Karpas-422 (cell line): ENCODE results near the gene IMPG1. TPM values are rescaled to one million over a fixed set of nuclear protein-coding genes. Genes with fewer than 3 reads are reported as not detected.
A peak's percentile ranks its signal among the peaks of the same experiment; 100 is the strongest.
"Not testable (repeated sequence)": the region's sequence is repeated elsewhere in the genome, so short reads cannot be mapped to it uniquely, and the experiment has no call there.

Experiments
- DNase-seq: peaks from one replicate; pipeline ENCODE4 v3.0.0-alpha.2; 2015
- H2AFZ ChIP-seq: fragments of 200-600 bp; sonication (generic); 2 replicates; pipeline ENCODE4 v1.6.1; 2014; ENCODE audit warnings: antibody characterized with exemption, low read length, mixed read lengths
- H3K27ac ChIP-seq: fragments of 200-600 bp; sonication (generic); 2 replicates; pipeline ENCODE4 v1.5.1; 2014; ENCODE audit warnings: mild to moderate bottlenecking, low read length, moderate library complexity
- H3K27me3 ChIP-seq: fragments of 200-600 bp; sonication (generic); 2 replicates; pipeline ENCODE4 v1.6.1; 2014; ENCODE audit warnings: low read length, mixed read lengths
- H3K36me3 ChIP-seq: fragments of 200-600 bp; sonication (generic); 2 replicates; pipeline ENCODE4 v1.6.1; 2014; ENCODE audit warnings: low read length, mixed read lengths; ENCODE audit not compliant: insufficient read depth
- H3K4me1 ChIP-seq: fragments of 200-600 bp; sonication (generic); 2 replicates; pipeline ENCODE4 v1.6.1; 2014; ENCODE audit warnings: mild to moderate bottlenecking, low read length, mixed read lengths
- H3K4me2 ChIP-seq: fragments of 200-600 bp; sonication (generic); 2 replicates; pipeline ENCODE4 v1.6.1; 2014; ENCODE audit warnings: low read length, low read depth, mild to moderate bottlenecking; ENCODE audit not compliant: poor library complexity, severe bottlenecking
- H3K4me3 ChIP-seq: fragments of 200-600 bp; sonication (generic); 2 replicates; pipeline ENCODE4 v1.5.1; 2014; ENCODE audit warnings: mild to moderate bottlenecking, antibody characterized with exemption, low read length, mixed read lengths
- H3K79me2 ChIP-seq: fragments of 200-600 bp; sonication (generic); 2 replicates; pipeline ENCODE4 v1.6.1; 2014; ENCODE audit warnings: mild to moderate bottlenecking, low read length, mixed read lengths
- H3K9ac ChIP-seq: fragments of 200-600 bp; sonication (generic); 2 replicates; pipeline ENCODE4 v1.6.0; 2014; ENCODE audit warnings: low read length
- H3K9me2 ChIP-seq: fragments of 200-600 bp; sonication (generic), shearing (Covaris generic); replicated peaks from 2 replicates; pipeline ENCODE4 v1.6.0; 2014; ENCODE audit warnings: mild to moderate bottlenecking, low read length, moderate library complexity; ENCODE audit not compliant: insufficient read depth
- H3K9me3 ChIP-seq: fragments of 300-700, 200-600 bp; sonication (generic); 2 replicates; pipeline ENCODE4 v1.6.1; 2014; ENCODE audit warnings: low read length, mixed read lengths
- H4K20me1 ChIP-seq: fragments of 200-600 bp; sonication (generic); 2 replicates; pipeline ENCODE4 v1.6.1; 2014; ENCODE audit warnings: mild to moderate bottlenecking, antibody characterized with exemption, low read length, low read depth; ENCODE audit not compliant: insufficient read depth
- total RNA-seq: library from RNA; depleted of rRNA; stranded (reverse); fragments of >200 nt; shearing (Covaris generic); gene quantifications from 2 replicates; pipeline ENCODE4 v1.2.3, GENCODE V29; 2014; ENCODE audit warnings: low replicate concordance

The IMPG1 gene
- total RNA-seq, 1 experiment from 2014 or later = not detected

DNA sequence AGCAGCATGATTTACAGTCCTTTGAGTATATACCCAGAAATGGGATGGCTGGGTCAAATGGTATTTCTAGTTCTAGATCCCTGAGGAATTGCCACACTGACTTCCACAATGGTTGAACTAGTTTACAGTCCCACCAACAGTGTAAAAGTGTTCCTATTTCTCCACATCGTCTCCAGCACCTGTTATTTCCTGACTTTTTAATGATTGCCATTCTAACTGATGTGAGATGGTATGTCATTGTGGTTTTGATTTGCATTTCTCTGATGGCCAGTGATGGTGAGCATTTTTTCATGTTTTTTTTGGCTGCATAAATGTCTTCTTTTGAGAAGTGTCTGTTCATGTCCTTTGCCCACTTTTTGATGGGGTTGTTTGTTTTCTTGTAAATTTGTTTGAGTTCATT, 172.2 kb downstream of the IMPG1 start:
- not testable (repeated sequence) for H3K9me2 ChIP-seq, H3K4me3 ChIP-seq, H3K9me3 ChIP-seq, H3K79me2 ChIP-seq, H3K4me2 ChIP-seq, H3K9ac ChIP-seq, H3K36me3 ChIP-seq, H3K4me1 ChIP-seq, H4K20me1 ChIP-seq, DNase-seq, H3K27me3 ChIP-seq, H2AFZ ChIP-seq, H3K27ac ChIP-seq

DNA sequence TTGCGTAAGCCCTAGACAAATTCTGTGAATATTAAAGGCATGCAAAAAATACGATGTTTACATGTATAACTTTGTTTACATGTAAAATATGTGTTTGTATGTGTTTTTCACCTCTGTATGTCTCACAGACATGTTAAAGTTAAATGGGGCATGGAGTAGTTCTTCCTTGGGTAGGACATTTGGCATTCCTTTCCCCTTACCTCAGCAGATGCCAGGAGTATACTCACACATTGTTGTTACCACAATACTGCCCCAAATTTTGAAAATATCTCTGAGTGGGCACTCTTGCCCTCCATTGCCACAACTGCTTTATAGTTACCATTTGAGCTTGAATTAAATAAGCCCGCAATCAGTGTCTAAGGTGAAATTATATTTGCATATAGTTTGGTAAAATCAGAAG, 175.9 kb downstream of the IMPG1 start:
- no peak overlapping the region for H2AFZ ChIP-seq
- no peaks in the 10 kb centered on the region for H3K4me1 ChIP-seq
- H3K9me3 ChIP-seq = no peaks in the 10 kb centered on the region
- H3K4me3 ChIP-seq = no peak overlapping the region
- no peak overlapping the region for H3K9ac ChIP-seq
- no peaks in the 10 kb centered on the region for H4K20me1 ChIP-seq
- no peaks in the 10 kb centered on the region for H3K36me3 ChIP-seq
- H3K79me2 ChIP-seq = no peaks in the 10 kb centered on the region
- H3K27me3 ChIP-seq = no peaks in the 10 kb centered on the region
- no peak overlapping the region for H3K27ac ChIP-seq
- DNase-seq = no peak
- no peaks in the 10 kb centered on the region for H3K9me2 ChIP-seq
- no peak overlapping the region for H3K4me2 ChIP-seq

DNA sequence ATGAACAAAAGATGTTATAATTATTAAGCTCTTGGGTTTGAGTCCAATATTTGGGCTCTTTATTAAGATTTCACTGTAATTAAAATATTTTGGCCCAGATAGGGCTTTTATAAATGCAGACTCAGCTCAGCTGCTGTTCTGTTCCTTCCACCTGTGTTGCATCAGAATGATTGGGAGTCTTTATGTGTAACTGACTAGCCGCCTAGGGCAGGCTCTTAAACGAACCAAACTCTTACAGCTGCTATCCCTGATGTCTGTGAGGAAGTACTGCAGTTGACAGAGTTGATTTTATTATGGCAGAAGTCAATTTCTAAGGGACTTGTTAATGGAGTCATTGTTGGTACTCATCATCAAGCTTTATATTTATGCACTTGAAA, 178.7 kb downstream of the IMPG1 start:
- no peak overlapping the region for H3K4me2 ChIP-seq
- no peak overlapping the region for H3K9ac ChIP-seq
- H3K27me3 ChIP-seq = no peaks in the 10 kb centered on the region
- no peak for DNase-seq
- no peak overlapping the region for H3K27ac ChIP-seq
- no peaks in the 10 kb centered on the region for H3K79me2 ChIP-seq
- H3K36me3 ChIP-seq = no peaks in the 10 kb centered on the region
- no peak overlapping the region for H2AFZ ChIP-seq
- H4K20me1 ChIP-seq = no peaks in the 10 kb centered on the region
- no peaks in the 10 kb centered on the region for H3K9me3 ChIP-seq
- no peak overlapping the region for H3K4me3 ChIP-seq
- H3K4me1 ChIP-seq = no peaks in the 10 kb centered on the region
- no peaks in the 10 kb centered on the region for H3K9me2 ChIP-seq

DNA sequence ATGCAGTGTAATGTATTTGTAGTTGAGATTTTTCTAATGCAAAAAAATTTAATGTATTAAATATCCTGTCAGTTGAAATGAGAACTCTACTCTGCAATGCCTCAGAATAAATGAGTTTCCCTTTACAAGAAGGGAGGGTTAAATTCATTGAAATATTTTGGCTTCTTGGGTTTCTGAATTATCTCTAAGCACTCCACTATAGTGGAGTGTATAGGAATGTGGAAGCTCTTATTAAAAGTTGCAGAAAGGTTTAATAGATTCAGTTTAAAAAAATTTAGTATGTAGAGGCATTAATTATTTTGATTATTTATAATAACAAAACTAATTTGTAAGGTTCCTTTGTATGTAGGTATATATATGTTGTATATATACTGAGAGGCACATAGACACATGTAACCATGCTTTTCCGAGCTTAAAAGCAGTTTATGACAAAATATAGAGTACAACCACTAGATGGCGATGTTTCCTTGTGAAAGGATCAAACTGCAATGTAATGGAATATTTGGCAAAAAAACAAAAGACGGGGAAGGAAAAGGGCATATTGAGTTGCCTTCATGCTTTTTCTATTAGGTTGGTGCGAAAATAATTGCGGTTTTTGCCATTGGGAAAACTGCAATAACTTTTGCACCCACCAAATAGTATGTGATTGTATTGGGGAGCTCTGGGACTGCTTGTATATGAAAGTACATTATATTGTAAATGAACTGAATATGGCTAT, 179.2 kb downstream of the IMPG1 start:
- H3K79me2 ChIP-seq = no peaks in the 10 kb centered on the region
- H2AFZ ChIP-seq = no peak overlapping the region
- no peaks in the 10 kb centered on the region for H4K20me1 ChIP-seq
- DNase-seq = peak; percentile 80
- H3K4me2 ChIP-seq = no peak overlapping the region
- H3K27ac ChIP-seq = no peak overlapping the region
- no peaks in the 10 kb centered on the region for H3K27me3 ChIP-seq
- H3K36me3 ChIP-seq = no peaks in the 10 kb centered on the region
- no peaks in the 10 kb centered on the region for H3K9me3 ChIP-seq
- H3K4me1 ChIP-seq = no peaks in the 10 kb centered on the region
- H3K9ac ChIP-seq = no peak overlapping the region
- no peaks in the 10 kb centered on the region for H3K9me2 ChIP-seq
- H3K4me3 ChIP-seq = no peak overlapping the region

DNA sequence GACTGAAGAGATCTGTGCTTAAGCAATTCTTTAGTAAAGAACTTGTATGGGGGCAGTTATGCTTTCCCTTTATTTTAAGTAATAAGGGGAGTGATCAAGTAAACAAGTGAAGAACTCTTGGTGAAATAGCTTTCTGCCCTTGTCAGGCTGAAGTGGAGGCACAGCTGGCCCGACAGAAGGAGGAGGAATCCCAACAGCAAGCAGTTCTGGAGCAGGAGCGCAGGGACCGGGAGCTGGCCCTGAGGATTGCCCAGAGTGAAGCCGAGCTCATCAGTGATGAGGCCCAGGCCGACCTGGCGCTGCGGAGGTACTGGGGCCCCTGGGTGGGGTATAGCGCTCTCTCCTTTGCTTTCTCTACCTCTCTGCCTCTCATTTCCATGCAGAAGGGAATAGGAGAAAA, 180.1 kb downstream of the IMPG1 start:
- H3K36me3 ChIP-seq = no peaks in the 10 kb centered on the region
- no peak for DNase-seq
- no peaks in the 10 kb centered on the region for H3K9me2 ChIP-seq
- no peaks in the 10 kb centered on the region for H3K4me1 ChIP-seq
- H3K79me2 ChIP-seq = no peaks in the 10 kb centered on the region
- H3K4me2 ChIP-seq = no peak overlapping the region
- H3K27me3 ChIP-seq = no peaks in the 10 kb centered on the region
- no peak overlapping the region for H3K27ac ChIP-seq
- no peaks in the 10 kb centered on the region for H3K9me3 ChIP-seq
- no peak overlapping the region for H3K9ac ChIP-seq
- H3K4me3 ChIP-seq = no peak overlapping the region
- H4K20me1 ChIP-seq = no peaks in the 10 kb centered on the region
- H2AFZ ChIP-seq = no peak overlapping the region

DNA sequence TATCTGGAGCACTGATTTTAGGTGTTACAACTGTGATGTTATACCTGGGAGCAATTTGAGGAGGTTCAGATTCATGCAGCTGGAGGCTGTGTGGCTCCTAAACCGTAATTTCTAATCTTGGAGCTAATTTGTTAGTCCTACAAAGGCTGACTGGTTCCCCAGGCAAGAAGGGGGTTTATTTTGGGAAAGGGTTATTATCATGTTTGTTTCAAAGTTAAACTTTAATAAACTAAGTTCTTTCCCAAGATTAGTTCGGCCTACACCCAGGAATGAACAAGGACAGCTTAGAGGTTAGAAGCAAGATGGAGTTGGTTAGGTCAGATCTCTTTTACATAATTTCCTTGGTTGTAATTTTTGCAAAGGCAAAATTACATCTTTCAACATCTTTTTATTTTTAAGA, 187.6 kb downstream of the IMPG1 start:
- no peak for DNase-seq
- Histone ChIP-seq H3K4me1 (no peaks in the 10 kb centered on the region), H3K9ac (no peak overlapping the region), H3K9me3 (no peaks in the 10 kb centered on the region), H3K79me2 (no peaks in the 10 kb centered on the region), H4K20me1 (no peaks in the 10 kb centered on the region), H3K9me2 (no peaks in the 10 kb centered on the region), H3K27ac (no peak overlapping the region), H2AFZ (no peak overlapping the region), H3K36me3 (no peaks in the 10 kb centered on the region), H3K4me2 (no peak overlapping the region), H3K27me3 (no peaks in the 10 kb centered on the region), H3K4me3 (no peak overlapping the region)

DNA sequence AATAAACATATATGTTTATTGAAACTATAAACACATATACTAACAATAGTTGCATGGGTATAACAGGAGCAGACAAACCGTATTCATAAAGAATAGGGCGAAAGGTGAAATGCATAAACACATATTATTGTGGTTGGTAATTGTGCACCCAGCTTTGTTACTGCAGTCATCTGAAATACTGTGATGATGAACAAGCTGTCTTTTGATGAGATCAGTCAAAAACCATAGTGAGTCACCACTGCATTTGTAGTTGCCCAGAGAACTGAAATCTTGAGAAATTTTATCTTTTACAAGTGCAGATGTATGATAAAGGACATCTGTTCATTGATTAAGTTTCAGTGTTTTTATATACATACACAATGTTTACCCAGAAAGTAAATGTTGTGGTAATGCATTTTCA, 189.7 kb downstream of the IMPG1 start:
- Histone ChIP-seq H4K20me1 (no peaks in the 10 kb centered on the region), H3K4me2 (no peak overlapping the region), H3K4me3 (no peak overlapping the region), H3K27me3 (no peaks in the 10 kb centered on the region), H3K27ac (no peak overlapping the region), H3K36me3 (no peaks in the 10 kb centered on the region), H3K9me3 (no peaks in the 10 kb centered on the region), H3K9me2 (no peaks in the 10 kb centered on the region), H3K79me2 (no peaks in the 10 kb centered on the region), H2AFZ (no peak overlapping the region), H3K4me1 (no peaks in the 10 kb centered on the region), H3K9ac (no peak overlapping the region)
- DNase-seq = no peak

DNA sequence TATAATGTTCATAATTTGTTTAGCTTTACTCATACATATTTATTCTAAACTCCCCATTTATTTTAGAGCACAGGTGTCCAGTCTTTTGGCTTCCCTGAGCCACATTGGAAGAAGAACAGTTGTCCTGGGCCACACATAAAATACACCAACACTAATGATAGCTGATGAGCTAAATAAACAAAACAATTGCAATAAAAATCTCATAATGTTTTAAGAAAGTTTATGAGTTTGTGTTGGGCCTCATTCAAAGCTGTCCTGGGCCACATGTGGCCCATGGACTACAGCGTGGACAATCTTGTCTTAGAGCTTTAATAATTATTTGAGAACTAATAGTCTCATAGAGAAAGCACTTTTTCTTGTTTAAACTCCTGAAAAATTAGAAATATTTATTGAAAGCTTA, 192.2 kb downstream of the IMPG1 start:
- Histone ChIP-seq H3K9me2 (no peaks in the 10 kb centered on the region), H2AFZ (no peak overlapping the region), H3K9me3 (no peaks in the 10 kb centered on the region), H3K36me3 (no peaks in the 10 kb centered on the region), H3K9ac (no peak overlapping the region), H4K20me1 (no peaks in the 10 kb centered on the region), H3K4me1 (no peaks in the 10 kb centered on the region), H3K79me2 (no peaks in the 10 kb centered on the region), H3K4me3 (no peak overlapping the region), H3K27ac (no peak overlapping the region), H3K4me2 (no peak overlapping the region), H3K27me3 (no peaks in the 10 kb centered on the region)
- DNase-seq = no peak

DNA sequence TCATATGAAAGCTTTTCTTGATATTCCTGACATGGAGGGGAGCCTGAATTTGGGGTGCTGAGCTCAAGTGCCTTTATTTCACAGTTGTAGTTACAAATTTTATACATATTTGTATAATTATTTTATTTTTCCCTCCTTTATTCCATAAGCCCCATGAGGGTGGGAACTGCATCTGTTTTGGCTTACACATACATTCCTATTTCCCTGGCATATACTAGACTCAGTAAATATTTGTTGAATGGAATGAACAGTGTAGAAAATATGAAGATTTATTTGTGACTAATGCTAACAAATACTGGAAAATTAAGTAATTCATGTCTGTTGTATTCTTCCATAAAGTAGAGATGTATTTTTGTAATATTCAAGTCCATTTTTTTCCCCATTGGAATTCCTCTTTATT, 196.3 kb downstream of the IMPG1 start:
- no peak overlapping the region for H2AFZ ChIP-seq
- no peak for DNase-seq
- H3K9me3 ChIP-seq = no peaks in the 10 kb centered on the region
- H3K79me2 ChIP-seq = no peaks in the 10 kb centered on the region
- no peak overlapping the region for H3K4me3 ChIP-seq
- no peak overlapping the region for H3K4me2 ChIP-seq
- H3K27ac ChIP-seq = no peak overlapping the region
- H3K9ac ChIP-seq = no peak overlapping the region
- H3K36me3 ChIP-seq = no peaks in the 10 kb centered on the region
- H4K20me1 ChIP-seq = no peaks in the 10 kb centered on the region
- no peaks in the 10 kb centered on the region for H3K4me1 ChIP-seq
- no peaks in the 10 kb centered on the region for H3K27me3 ChIP-seq
- no peaks in the 10 kb centered on the region for H3K9me2 ChIP-seq
